ENCODE measurements around the gene HS1BP3. TPM values are rescaled to one million over a fixed set of nuclear protein-coding genes. Genes with fewer than 3 reads are reported as not detected.
A peak's percentile ranks its signal among the peaks of the same experiment; 100 is the strongest.

The HS1BP3 gene
- total and polyA plus RNA-seq, 2 of the 13 experiments (the other 11 are each of a cell fraction or from before 2014, with no cell fraction given), result 15.2 to 22.0 TPM

DNA sequence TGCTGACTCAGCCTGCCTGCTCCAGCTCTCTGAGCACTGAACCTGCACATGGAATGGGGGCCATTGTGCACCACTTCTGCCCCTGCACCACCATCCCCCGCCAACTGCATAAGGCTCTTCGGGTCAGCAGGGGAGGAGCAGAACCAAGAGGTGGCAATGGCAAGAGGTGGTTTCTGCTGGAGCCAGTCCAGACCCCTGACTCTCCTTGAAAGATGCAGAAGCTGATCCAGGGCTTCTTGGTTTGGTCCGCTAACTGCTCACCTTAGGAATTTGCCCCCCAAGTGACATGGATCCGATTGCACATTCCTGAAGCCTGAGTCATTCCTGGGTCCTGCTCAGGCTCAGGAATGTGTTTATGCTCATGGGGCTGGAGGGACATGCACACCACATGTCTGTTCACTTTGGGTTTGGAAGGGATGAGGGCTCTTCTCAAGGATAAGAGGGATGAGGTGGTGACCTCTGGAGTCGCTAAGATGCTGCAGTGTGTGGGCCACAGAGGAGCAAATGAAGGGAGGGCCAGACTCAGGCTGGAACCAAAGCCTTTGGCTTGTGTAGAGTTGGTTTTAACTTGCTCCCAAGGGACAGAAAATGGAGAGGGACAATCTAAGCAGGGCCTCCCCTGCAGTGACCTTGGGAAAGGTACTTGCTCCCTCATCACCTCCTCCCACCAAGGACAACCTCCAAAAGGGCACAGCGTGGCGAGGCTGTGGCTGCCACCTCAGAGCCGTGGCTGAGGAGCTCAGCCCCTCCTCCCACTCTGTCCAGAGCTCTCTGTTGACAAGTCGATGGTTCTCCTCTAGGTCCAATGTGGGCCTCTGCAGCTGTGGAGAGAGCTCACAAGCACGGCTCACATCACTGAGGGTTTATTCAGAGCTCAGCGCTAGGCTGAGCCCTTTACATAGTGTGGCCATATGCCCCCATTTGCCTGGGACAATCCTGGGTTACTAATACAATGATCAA, 66.2 kb downstream of the HS1BP3 start:
- BruUV-seq (replicated peaks), result TSS peak; percentile 89
- H3K27ac ChIP-seq (ENCODE audit: extremely low read length, insufficient read depth, low read length), result peak overlapping the region; percentile 97
- ChIA-PET CTCF (ENCODE audit: low intra/inter-chr PET ratio, low total read pairs) (no interaction called here), POLR2A (interaction anchor here (0.7 to 36.8 kb wide), 48 partner anchors 8 to 532 kb away, joined by 3 to 1537 read pairs (median 6); partner anchors contain the start of genes HS1BP3 and RHOB)
- H4K20me1 ChIP-seq (ENCODE audit: insufficient read depth, low read length), result no peaks in the 10 kb centered on the region
- WGBS (ENCODE audit: low lambda C conversion rate), result 4% methylated on average over 11 of the region's 11 CpGs
- intact Hi-C loops (cut with micrococcal nuclease; ENCODE audit: unreplicated experiment), result loop anchor here (1.0 to 2.0 kb wide), 2 partner anchors 9 to 26 kb away; no protein-coding TSS in a partner anchor
- H3K4me1 ChIP-seq (ENCODE audit: insufficient read depth, low read length), result peaks cover 100% of the 10 kb centered on the region
- H3K36me3 ChIP-seq (replicated peaks in 1 of 2; ENCODE audit: control insufficient read depth in 1 of 2, insufficient read depth in 2 of 2, low read length in 2 of 2), result peaks cover 0 to 2% of the 10 kb centered on the region in 2 experiments; a peak in 1 of 5 replicates
- H3K9ac ChIP-seq (ENCODE audit: insufficient read depth, low read depth, low read length), result peak overlapping the region; percentile 92
- peaks cover 5% of the 10 kb centered on the region for H3K9me3 ChIP-seq (ENCODE audit: low read length)
- no peaks in the 10 kb centered on the region for H3K27me3 ChIP-seq (ENCODE audit: control insufficient read depth in 1 of 2, insufficient read depth in 2 of 2, low read length in 2 of 2)
- in situ Hi-C loops (cut with HindIII; ENCODE audit: extremely low pct_ligation_motif_present, low pct_unique_long_range_greater_than_20kb), result no loop called here
- H2AFZ ChIP-seq (ENCODE audit: low read length), result no peak overlapping the region
- ATAC-seq (peak; percentile 79), DNase-seq (ENCODE audit: low spot score) (peak; percentile 98), FAIRE-seq (no peak)
- H3K4me3 ChIP-seq (replicated peaks in 1 of 3; ENCODE audit: insufficient read depth in 1 of 3, low read depth in 2 of 3, low read length in 3 of 3), result peak overlapping the region in 1 of 3 experiments; percentile 52; a peak in 2 of 6 replicates
- H3K4me2 ChIP-seq (ENCODE audit: low read depth, low read length), result peak overlapping the region; percentile 81
- H3K79me2 ChIP-seq (ENCODE audit: insufficient read depth, low read length), result peaks cover 29% of the 10 kb centered on the region
- TF ChIP-seq, protein P1, sequence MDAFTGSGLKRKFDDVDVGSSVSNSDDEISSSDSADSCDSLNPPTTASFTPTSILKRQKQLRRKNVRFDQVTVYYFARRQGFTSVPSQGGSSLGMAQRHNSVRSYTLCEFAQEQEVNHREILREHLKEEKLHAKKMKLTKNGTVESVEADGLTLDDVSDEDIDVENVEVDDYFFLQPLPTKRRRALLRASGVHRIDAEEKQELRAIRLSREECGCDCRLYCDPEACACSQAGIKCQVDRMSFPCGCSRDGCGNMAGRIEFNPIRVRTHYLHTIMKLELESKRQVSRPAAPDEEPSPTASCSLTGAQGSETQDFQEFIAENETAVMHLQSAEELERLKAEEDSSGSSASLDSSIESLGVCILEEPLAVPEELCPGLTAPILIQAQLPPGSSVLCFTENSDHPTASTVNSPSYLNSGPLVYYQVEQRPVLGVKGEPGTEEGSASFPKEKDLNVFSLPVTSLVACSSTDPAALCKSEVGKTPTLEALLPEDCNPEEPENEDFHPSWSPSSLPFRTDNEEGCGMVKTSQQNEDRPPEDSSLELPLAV (CRISPR knock-in tag; conservative IDR thresholded peaks at IDR 0.05; ENCODE audit: low read depth), result no peak
- TF ChIP-seq POLR2G (IDR thresholded peaks at IDR 0.05; ENCODE audit: low read depth, low read length) (peak; percentile 82), CREB1 (IDR thresholded peaks at IDR 0.05) (no peak), CREB1 (CRISPR knock-in tag; IDR thresholded peaks at IDR 0.05) (no peak), NAIF1 (CRISPR knock-in tag; IDR thresholded peaks at IDR 0.05; ENCODE audit: borderline replicate concordance) (peak; percentile 20; the same call in 1 of the 2 replicates), FIP1L1 (IDR thresholded peaks at IDR 0.05; ENCODE audit: borderline replicate concordance, insufficient read depth, low read depth, low read length) (no peak), ESRRA (CRISPR knock-in tag; IDR thresholded peaks at IDR 0.05; ENCODE audit: low read depth) (no peak; the same call in none of the 2 replicates), ZNF30 (CRISPR knock-in tag; IDR thresholded peaks at IDR 0.05) (no peak), MAFG (CRISPR knock-in tag; IDR thresholded peaks at IDR 0.05) (peak; percentile 82), JARID2 (CRISPR knock-in tag; IDR thresholded peaks at IDR 0.05; ENCODE audit: insufficient replicate concordance) (no peak), HNF4A (CRISPR knock-in tag; IDR thresholded peaks at IDR 0.05) (peak; percentile 72)
- TF ChIP-seq, protein P2, sequence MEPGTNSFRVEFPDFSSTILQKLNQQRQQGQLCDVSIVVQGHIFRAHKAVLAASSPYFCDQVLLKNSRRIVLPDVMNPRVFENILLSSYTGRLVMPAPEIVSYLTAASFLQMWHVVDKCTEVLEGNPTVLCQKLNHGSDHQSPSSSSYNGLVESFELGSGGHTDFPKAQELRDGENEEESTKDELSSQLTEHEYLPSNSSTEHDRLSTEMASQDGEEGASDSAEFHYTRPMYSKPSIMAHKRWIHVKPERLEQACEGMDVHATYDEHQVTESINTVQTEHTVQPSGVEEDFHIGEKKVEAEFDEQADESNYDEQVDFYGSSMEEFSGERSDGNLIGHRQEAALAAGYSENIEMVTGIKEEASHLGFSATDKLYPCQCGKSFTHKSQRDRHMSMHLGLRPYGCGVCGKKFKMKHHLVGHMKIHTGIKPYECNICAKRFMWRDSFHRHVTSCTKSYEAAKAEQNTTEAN (CRISPR knock-in tag; conservative IDR thresholded peaks at IDR 0.05), result peak; percentile 53; the same call in 1 of the 2 replicates
- TF ChIP-seq, protein P3, sequence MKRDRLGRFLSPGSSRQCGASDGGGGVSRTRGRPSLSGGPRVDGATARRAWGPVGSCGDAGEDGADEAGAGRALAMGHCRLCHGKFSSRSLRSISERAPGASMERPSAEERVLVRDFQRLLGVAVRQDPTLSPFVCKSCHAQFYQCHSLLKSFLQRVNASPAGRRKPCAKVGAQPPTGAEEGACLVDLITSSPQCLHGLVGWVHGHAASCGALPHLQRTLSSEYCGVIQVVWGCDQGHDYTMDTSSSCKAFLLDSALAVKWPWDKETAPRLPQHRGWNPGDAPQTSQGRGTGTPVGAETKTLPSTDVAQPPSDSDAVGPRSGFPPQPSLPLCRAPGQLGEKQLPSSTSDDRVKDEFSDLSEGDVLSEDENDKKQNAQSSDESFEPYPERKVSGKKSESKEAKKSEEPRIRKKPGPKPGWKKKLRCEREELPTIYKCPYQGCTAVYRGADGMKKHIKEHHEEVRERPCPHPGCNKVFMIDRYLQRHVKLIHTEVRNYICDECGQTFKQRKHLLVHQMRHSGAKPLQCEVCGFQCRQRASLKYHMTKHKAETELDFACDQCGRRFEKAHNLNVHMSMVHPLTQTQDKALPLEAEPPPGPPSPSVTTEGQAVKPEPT (CRISPR knock-in tag; IDR thresholded peaks at IDR 0.05; ENCODE audit: low read depth), result peak; percentile 60; the same call in 1 of the 2 replicates
- TF ChIP-seq, protein P4, sequence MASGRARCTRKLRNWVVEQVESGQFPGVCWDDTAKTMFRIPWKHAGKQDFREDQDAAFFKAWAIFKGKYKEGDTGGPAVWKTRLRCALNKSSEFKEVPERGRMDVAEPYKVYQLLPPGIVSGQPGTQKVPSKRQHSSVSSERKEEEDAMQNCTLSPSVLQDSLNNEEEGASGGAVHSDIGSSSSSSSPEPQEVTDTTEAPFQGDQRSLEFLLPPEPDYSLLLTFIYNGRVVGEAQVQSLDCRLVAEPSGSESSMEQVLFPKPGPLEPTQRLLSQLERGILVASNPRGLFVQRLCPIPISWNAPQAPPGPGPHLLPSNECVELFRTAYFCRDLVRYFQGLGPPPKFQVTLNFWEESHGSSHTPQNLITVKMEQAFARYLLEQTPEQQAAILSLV (CRISPR knock-in tag; IDR thresholded peaks at IDR 0.05; ENCODE audit: borderline replicate concordance), result no peak; the same call in 1 of the 2 replicates

Data from HepG2 (cell line).